ENCODE measurements around the gene IFI27L2.

Gene IFI27L2

GRCh38 chr14:94115631-94116030, 13.8 kb downstream of the IFI27L2 start:
- TF ChIP-seq, protein P1, sequence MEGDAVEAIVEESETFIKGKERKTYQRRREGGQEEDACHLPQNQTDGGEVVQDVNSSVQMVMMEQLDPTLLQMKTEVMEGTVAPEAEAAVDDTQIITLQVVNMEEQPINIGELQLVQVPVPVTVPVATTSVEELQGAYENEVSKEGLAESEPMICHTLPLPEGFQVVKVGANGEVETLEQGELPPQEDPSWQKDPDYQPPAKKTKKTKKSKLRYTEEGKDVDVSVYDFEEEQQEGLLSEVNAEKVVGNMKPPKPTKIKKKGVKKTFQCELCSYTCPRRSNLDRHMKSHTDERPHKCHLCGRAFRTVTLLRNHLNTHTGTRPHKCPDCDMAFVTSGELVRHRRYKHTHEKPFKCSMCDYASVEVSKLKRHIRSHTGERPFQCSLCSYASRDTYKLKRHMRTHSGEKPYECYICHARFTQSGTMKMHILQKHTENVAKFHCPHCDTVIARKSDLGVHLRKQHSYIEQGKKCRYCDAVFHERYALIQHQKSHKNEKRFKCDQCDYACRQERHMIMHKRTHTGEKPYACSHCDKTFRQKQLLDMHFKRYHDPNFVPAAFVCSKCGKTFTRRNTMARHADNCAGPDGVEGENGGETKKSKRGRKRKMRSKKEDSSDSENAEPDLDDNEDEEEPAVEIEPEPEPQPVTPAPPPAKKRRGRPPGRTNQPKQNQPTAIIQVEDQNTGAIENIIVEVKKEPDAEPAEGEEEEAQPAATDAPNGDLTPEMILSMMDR (IDR thresholded peaks at IDR 0.05; ENCODE audit: low read depth, low read length) = no peak
- Histone ChIP-seq H3K4me3 (ENCODE audit: low read depth, low read length) (no peak overlapping the region), H3K27me3 (ENCODE audit: insufficient read depth, low read depth, severe bottlenecking) (no peaks in the 10 kb centered on the region), H3K27ac (no peak overlapping the region; the same call in 1 of the 2 replicates), H3K9me3 (ENCODE audit: severe bottlenecking) (no peaks in the 10 kb centered on the region), H3K36me3 (no peaks in the 10 kb centered on the region)
- DNase-seq = no peak

DNA sequence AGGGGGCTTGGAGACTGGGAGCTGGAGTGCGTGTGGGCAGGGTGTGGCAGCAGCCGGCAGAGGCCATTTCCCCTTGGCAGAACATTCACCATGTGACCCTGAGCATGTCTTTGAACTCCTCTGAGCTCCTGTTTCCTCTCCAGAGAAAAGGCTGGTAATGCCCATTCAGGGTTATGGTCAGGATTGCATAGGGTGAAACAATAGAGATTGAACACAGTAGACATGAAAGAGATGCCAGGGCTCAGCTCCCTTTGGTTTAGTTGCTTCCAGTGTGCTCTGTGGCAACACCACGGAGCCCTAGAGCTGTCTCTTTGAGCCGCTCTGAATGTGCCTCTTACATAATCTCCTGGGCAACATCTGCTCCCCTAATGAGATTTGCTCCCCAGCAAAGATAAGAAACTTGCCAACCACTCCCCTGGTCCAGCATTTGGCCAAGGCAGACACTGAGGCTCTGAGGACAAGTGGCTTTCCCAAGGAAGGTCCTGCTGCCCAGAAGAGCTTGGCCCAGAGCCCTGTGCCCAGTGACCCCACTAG, 14.3 kb downstream of the IFI27L2 start:
- DNase-seq = peak; percentile 65
- Histone ChIP-seq H3K4me3 (ENCODE audit: low read depth, low read length) (no peak overlapping the region), H3K36me3 (no peaks in the 10 kb centered on the region), H3K9me3 (ENCODE audit: severe bottlenecking) (no peaks in the 10 kb centered on the region), H3K27ac (no peak overlapping the region; the same call in 1 of the 2 replicates), H3K27me3 (ENCODE audit: insufficient read depth, low read depth, severe bottlenecking) (no peaks in the 10 kb centered on the region)
- TF ChIP-seq, protein P1 (IDR thresholded peaks at IDR 0.05; ENCODE audit: low read depth, low read length) = no peak

DNA sequence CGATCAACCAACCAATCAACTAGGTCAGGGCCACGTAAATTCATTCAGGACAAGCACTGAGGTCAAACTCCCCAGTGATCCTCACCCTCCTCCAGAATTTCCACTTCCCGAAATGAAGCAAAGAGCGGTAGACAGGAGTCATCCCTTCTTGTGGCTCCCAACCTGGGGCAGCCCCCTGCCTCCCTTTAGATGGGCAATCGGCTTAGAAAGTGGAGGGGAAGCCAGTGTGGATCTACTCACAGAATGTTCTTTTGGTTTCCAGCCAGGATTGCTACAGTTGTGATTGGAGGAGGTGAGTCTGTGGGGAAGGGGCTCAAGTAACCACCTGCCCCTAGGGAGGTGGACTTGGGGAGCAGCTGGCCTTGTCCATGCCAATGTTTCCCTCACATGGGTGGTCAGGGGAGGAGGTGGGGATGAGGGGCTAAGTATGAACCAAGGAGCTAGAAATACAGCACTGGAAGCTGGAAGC, 14.8 kb downstream of the IFI27L2 start:
- no peaks in the 10 kb centered on the region for H3K27me3 ChIP-seq (ENCODE audit: insufficient read depth, low read depth, severe bottlenecking)
- H3K27ac ChIP-seq = no peak overlapping the region; the same call in 1 of the 2 replicates
- DNase-seq = no peak
- no peaks in the 10 kb centered on the region for H3K9me3 ChIP-seq (ENCODE audit: severe bottlenecking)
- no peaks in the 10 kb centered on the region for H3K36me3 ChIP-seq
- no peak overlapping the region for H3K4me3 ChIP-seq (ENCODE audit: low read depth, low read length)
- TF ChIP-seq, protein P1 (IDR thresholded peaks at IDR 0.05; ENCODE audit: low read depth, low read length) = no peak

- DNase-seq = no peak
- Histone ChIP-seq H3K4me3 (ENCODE audit: low read depth, low read length) (no peak overlapping the region), H3K27me3 (ENCODE audit: insufficient read depth, low read depth, severe bottlenecking) (no peaks in the 10 kb centered on the region), H3K27ac (no peak overlapping the region), H3K36me3 (no peaks in the 10 kb centered on the region), H3K9me3 (ENCODE audit: severe bottlenecking) (no peaks in the 10 kb centered on the region)
- TF ChIP-seq, protein P1 (IDR thresholded peaks at IDR 0.05; ENCODE audit: low read depth, low read length) = no peak
These were observed 15.4 kb downstream of the IFI27L2 start for GRCh38 chr14:94113908-94114588.

- no peaks in the 10 kb centered on the region for H3K27me3 ChIP-seq (ENCODE audit: insufficient read depth, low read depth, severe bottlenecking)
- no peak for DNase-seq
- no peaks in the 10 kb centered on the region for H3K9me3 ChIP-seq (ENCODE audit: severe bottlenecking)
- TF ChIP-seq, protein P1 (IDR thresholded peaks at IDR 0.05; ENCODE audit: low read depth, low read length) = no peak
- no peak overlapping the region for H3K27ac ChIP-seq
- no peak overlapping the region for H3K4me3 ChIP-seq (ENCODE audit: low read depth, low read length)
- no peaks in the 10 kb centered on the region for H3K36me3 ChIP-seq
These were observed 15.9 kb downstream of the IFI27L2 start for GRCh38 chr14:94113490-94113889.
